DOHH2 (cell line): Measurements from ENCODE around the gene DIP2C.
"Not testable (repeated sequence)": the region's sequence is repeated elsewhere in the genome, so short reads cannot be mapped to it uniquely, and the experiment has no call there.

Experiments
- H3F3A ChIP-seq: fragments of 200-600 bp; sonication (generic), shearing (Covaris generic); 2 replicates; pipeline ENCODE4 v1.6.0; 2016; ENCODE audit warnings: antibody characterized with exemption, mild to moderate bottlenecking; ENCODE audit not compliant: control insufficient read depth, insufficient read depth
- H3K27ac ChIP-seq: fragments of 200-600 bp; sonication (generic); 2 replicates; pipeline ENCODE4 v1.5.1; 2014; ENCODE audit warnings: low read depth, mild to moderate bottlenecking, low read length, moderate library complexity
- H3K27me3 ChIP-seq: fragments of 200-600 bp; sonication (generic); 2 replicates; pipeline ENCODE4 v1.6.1; 2014; ENCODE audit warnings: mild to moderate bottlenecking, low read length, mixed read lengths; ENCODE audit not compliant: control insufficient read depth
- H3K36me3 ChIP-seq: fragments of 200-600 bp; sonication (generic); 2 replicates; pipeline ENCODE4 v1.6.1; 2014; ENCODE audit warnings: mild to moderate bottlenecking, low read length, moderate library complexity, mixed read lengths; ENCODE audit not compliant: control insufficient read depth
- H3K4me1 ChIP-seq: fragments of 200-600 bp; sonication (generic); 2 replicates; pipeline ENCODE4 v1.6.1; 2014; ENCODE audit warnings: mild to moderate bottlenecking, low read length, mixed read lengths; ENCODE audit not compliant: control insufficient read depth
- H3K4me2 ChIP-seq: fragments of 200-600 bp; sonication (generic); 2 replicates; pipeline ENCODE4 v1.6.0; 2014; ENCODE audit warnings: mild to moderate bottlenecking, low read length, moderate library complexity
- H3K4me3 ChIP-seq: fragments of 200-600 bp; sonication (generic); 2 replicates; pipeline ENCODE4 v1.5.1; 2014; ENCODE audit warnings: mild to moderate bottlenecking, low read length, mixed read lengths
- H3K79me2 ChIP-seq: fragments of 200-600 bp; sonication (generic); 2 replicates; pipeline ENCODE4 v1.6.1; 2014; ENCODE audit warnings: mild to moderate bottlenecking, low read length, mixed read lengths; ENCODE audit not compliant: control insufficient read depth
- H3K9me2 ChIP-seq: fragments of 200-600 bp; sonication (generic); replicated peaks from 2 replicates; pipeline ENCODE4 v1.6.1; 2014; ENCODE audit warnings: mild to moderate bottlenecking, low read length, mixed read lengths; ENCODE audit not compliant: control insufficient read depth
- H3K9me3 ChIP-seq: fragments of 200-600 bp; sonication (generic); 2 replicates; pipeline ENCODE4 v1.6.1; 2014; ENCODE audit warnings: antibody characterized with exemption, low read length, mixed read lengths; ENCODE audit not compliant: control insufficient read depth, insufficient read depth
- H4K20me1 ChIP-seq: fragments of 200-600 bp; sonication (generic); 2 replicates; pipeline ENCODE4 v1.6.0; 2014; ENCODE audit warnings: low read depth, mild to moderate bottlenecking, antibody characterized with exemption, low read length, moderate library complexity; ENCODE audit not compliant: control insufficient read depth, insufficient read depth
- EZH2phosphoT487 ChIP-seq: fragments of 200-600 bp; sonication (generic); IDR thresholded peaks from 2 replicates; pipeline ENCODE4 v1.6.1; 2017; ENCODE audit warnings: borderline replicate concordance, mild to moderate bottlenecking, antibody characterized with exemption, low read length, moderate library complexity, mixed read lengths
- TF ChIP-seq, protein P1 (sequence below): fragments of 200-600 bp; sonication (generic); IDR thresholded peaks from one replicate; pipeline ENCODE4 v1.5.1; 2014; ENCODE audit warnings: antibody characterized with exemption, mild to moderate bottlenecking, low read depth, low read length; ENCODE audit not compliant: poor library complexity, severe bottlenecking

Gene DIP2C

GRCh38 chr10:703118-703517, 13.7 kb upstream of the DIP2C start:
- Histone ChIP-seq H3K79me2 (no peaks in the 10 kb centered on the region), H3K9me2 (no peaks in the 10 kb centered on the region), H3K36me3 (no peaks in the 10 kb centered on the region), H3K4me2 (no peak overlapping the region), H3F3A (no peaks in the 10 kb centered on the region), H4K20me1 (no peaks in the 10 kb centered on the region), H3K4me1 (no peaks in the 10 kb centered on the region), H3K27me3 (peaks cover 5% of the 10 kb centered on the region; the same call in 1 of the 2 replicates), H3K27ac (no peak overlapping the region), H3K4me3 (no peak overlapping the region), H3K9me3 (no peaks in the 10 kb centered on the region)
- no peak for TF ChIP-seq EZH2phosphoT487
- TF ChIP-seq, protein P1, sequence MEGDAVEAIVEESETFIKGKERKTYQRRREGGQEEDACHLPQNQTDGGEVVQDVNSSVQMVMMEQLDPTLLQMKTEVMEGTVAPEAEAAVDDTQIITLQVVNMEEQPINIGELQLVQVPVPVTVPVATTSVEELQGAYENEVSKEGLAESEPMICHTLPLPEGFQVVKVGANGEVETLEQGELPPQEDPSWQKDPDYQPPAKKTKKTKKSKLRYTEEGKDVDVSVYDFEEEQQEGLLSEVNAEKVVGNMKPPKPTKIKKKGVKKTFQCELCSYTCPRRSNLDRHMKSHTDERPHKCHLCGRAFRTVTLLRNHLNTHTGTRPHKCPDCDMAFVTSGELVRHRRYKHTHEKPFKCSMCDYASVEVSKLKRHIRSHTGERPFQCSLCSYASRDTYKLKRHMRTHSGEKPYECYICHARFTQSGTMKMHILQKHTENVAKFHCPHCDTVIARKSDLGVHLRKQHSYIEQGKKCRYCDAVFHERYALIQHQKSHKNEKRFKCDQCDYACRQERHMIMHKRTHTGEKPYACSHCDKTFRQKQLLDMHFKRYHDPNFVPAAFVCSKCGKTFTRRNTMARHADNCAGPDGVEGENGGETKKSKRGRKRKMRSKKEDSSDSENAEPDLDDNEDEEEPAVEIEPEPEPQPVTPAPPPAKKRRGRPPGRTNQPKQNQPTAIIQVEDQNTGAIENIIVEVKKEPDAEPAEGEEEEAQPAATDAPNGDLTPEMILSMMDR: no peak

- H3K4me3 ChIP-seq, H3K79me2 ChIP-seq, H3K9me3 ChIP-seq, H3K27me3 ChIP-seq, H3K36me3 ChIP-seq, H3K9me2 ChIP-seq, H3K4me1 ChIP-seq, H3K4me2 ChIP-seq, H3F3A ChIP-seq, H4K20me1 ChIP-seq, H3K27ac ChIP-seq: not testable (repeated sequence)
These were observed 10.7 kb upstream of the DIP2C start for GRCh38 chr10:700183-700582.

DNA sequence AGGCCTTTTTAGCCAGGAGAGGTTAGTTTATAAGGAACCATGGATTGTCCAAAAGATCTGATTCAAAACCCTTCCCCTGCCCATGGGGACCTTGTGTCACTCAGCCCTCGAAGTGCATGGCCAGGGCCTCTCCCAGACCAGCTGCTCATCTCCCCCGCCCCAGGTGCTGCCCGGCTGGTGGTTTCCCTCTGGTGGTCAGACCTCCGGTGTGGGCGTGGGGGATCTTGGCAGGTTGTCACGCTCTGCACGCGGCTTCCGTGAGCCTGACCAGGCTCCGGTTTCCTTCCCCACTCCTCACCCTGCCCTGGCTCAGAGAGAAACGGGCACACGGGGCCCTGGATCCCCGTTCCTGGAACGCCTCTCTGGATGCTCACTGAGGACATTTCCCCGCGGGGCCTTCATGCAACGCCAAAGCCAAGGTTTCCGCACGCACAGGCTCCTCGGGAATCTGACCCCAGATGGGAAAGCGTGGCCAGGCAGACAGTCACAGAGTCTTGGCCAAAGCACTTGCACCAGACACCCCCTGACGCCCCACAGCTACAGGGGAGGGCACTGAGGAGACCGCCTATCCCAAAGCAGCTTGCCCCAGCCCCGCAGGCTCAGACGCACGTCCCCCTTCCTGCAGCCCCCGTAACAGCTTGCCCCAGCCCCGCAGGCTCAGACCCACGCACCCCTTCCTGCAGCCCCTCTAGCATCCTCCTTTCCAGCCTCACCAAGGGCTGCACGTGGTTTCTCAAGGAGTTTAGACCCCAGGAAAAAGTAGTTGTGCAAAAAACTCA, 7.8 kb upstream of the DIP2C start:
- Histone ChIP-seq H4K20me1 (no peaks in the 10 kb centered on the region), H3K27ac (no peak overlapping the region), H3K4me1 (no peaks in the 10 kb centered on the region), H3K79me2 (no peaks in the 10 kb centered on the region), H3K27me3 (peaks cover 4% of the 10 kb centered on the region; the same call in 1 of the 2 replicates), H3K9me3 (no peaks in the 10 kb centered on the region), H3K4me3 (no peak overlapping the region), H3K4me2 (no peak overlapping the region), H3K36me3 (no peaks in the 10 kb centered on the region), H3K9me2 (no peaks in the 10 kb centered on the region), H3F3A (no peaks in the 10 kb centered on the region)
- TF ChIP-seq, protein P1: no peak
- no peak for TF ChIP-seq EZH2phosphoT487

GRCh38 chr10:695396-695795, 5.9 kb upstream of the DIP2C start:
- no peak overlapping the region for H3K27ac ChIP-seq
- TF ChIP-seq EZH2phosphoT487: no peak
- TF ChIP-seq, protein P1: no peak

More at GRCh38 chr10:695396-695795, 5.9 kb upstream of the DIP2C start:
- no peaks in the 10 kb centered on the region for H3K9me3 ChIP-seq
- H3K27me3 ChIP-seq: peaks cover 4% of the 10 kb centered on the region; the same call in 1 of the 2 replicates
- no peak overlapping the region for H3K4me2 ChIP-seq
- H3K36me3 ChIP-seq: no peaks in the 10 kb centered on the region
- no peak overlapping the region for H3K4me3 ChIP-seq
- H3K4me1 ChIP-seq: no peaks in the 10 kb centered on the region
- H3F3A ChIP-seq: no peaks in the 10 kb centered on the region
- H3K79me2 ChIP-seq: no peaks in the 10 kb centered on the region
- no peaks in the 10 kb centered on the region for H4K20me1 ChIP-seq
- no peaks in the 10 kb centered on the region for H3K9me2 ChIP-seq
